ENCODE data around the gene SDHA. TPM values are rescaled to one million over a fixed set of nuclear protein-coding genes. Genes with fewer than 3 reads are reported as not detected.

The SDHA gene
- total and polyA plus RNA-seq, 2 of the 8 experiments (the other 6 are each of a cell fraction or from before 2014, with no cell fraction given): 59.7 to 87.3 TPM

DNA sequence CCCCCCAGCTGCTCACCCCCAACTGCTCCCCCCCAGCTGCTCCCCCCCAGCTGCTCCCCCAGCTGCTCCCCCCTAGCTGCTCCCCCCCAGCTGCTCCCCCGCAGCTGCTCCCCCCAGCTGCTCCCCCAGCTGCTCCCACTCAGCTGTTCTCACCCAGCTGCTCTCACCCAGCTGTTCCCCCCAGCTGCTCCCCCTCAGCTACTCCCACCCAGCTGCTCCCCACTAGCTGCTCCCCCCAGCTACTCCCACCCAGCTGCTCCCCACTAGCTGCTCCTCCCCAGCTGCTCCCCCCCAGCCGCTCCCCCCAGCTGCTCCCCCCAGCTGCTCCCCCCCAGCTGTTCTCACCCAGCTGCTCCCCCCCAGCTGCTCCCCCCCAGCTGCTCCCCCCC, 80.6 kb downstream of the SDHA start:
- H3K9me3 ChIP-seq (ENCODE audit: insufficient read depth in 2 of 2, low read depth in 1 of 2, low read length in 1 of 2): no peaks in the 10 kb centered on the region
- no peak overlapping the region for H2BK20ac ChIP-seq (ENCODE audit: low read length)
- no peak overlapping the region for H3K14ac ChIP-seq (ENCODE audit: insufficient read length)
- H3K36me3 ChIP-seq (ENCODE audit: control insufficient read depth in 2 of 4, insufficient read depth in 4 of 4, low read length in 3 of 4): no peaks in the 10 kb centered on the region
- peaks cover 0 to 16% (median 8%) of the 10 kb centered on the region in 4 experiments; a peak in 4 of 7 replicates for H3K4me1 ChIP-seq (replicated peaks in 1 of 4; ENCODE audit: control insufficient read depth in 3 of 4, insufficient read depth in 4 of 4, low read length in 3 of 4)
- no peak overlapping the region for H2AFZ ChIP-seq (ENCODE audit: low read length)
- H3K4me2 ChIP-seq (ENCODE audit: insufficient read depth in 1 of 2, low read depth in 2 of 2, low read length in 2 of 2): no peak overlapping the region
- WGBS, 2 experiments (ENCODE audit: extremely low coverage in 1 of 2, insufficient coverage in 1 of 2, insufficient read length in 1 of 2, insufficient replicate concordance in 2 of 2, low coverage in 1 of 2, low lambda C conversion rate in 2 of 2, missing lambda C conversion rate in 1 of 2): no CpG with 5 or more reads among the region's 2 CpGs
- H3K79me1 ChIP-seq (ENCODE audit: low read depth, low read length): no peaks in the 10 kb centered on the region
- no peak overlapping the region for H4K91ac ChIP-seq (replicated peaks; ENCODE audit: insufficient read length, low read length)
- ChIA-PET POLR2A (ENCODE audit: partially characterized antibody) (no interaction called here), CTCF (ENCODE audit: partially characterized antibody) (interaction anchor here (0.6 to 1.6 kb wide), 3 partner anchors 12 to 111 kb away, joined by 3 to 6 read pairs (median 4); no protein-coding TSS in a partner anchor)
- no peak for FAIRE-seq
- H3K23ac ChIP-seq (ENCODE audit: insufficient read length): no peak overlapping the region
- H3K27me3 ChIP-seq (replicated peaks in 1 of 4; ENCODE audit: control insufficient read depth in 3 of 4, extremely low read depth in 1 of 4, insufficient read depth in 3 of 4, low read length in 3 of 4): no peaks in the 10 kb centered on the region
- H2AK5ac ChIP-seq (ENCODE audit: low read depth, low read length): no peak overlapping the region
- no peak overlapping the region for H3K9ac ChIP-seq (replicated peaks in 1 of 4; ENCODE audit: extremely low read depth in 1 of 4, low read depth in 3 of 4, low read length in 3 of 4)
- no peak overlapping the region for H2BK15ac ChIP-seq (ENCODE audit: low read length)
- H4K20me1 ChIP-seq (replicated peaks in 1 of 2; ENCODE audit: control insufficient read depth in 1 of 2, insufficient read depth in 2 of 2, low read length in 2 of 2): no peaks in the 10 kb centered on the region
- H3K27ac ChIP-seq (ENCODE audit: low read depth, low read length): no peak overlapping the region
- H4K5ac ChIP-seq (ENCODE audit: insufficient read length, low read depth, low read length): no peak overlapping the region
- H4K8ac ChIP-seq (ENCODE audit: extremely low read depth, insufficient read depth, low read length): no peak overlapping the region
- H2BK120ac ChIP-seq (replicated peaks; ENCODE audit: low read depth, low read length): no peak overlapping the region
- no peak overlapping the region for H3K4ac ChIP-seq (replicated peaks; ENCODE audit: insufficient read length, low read depth, low read length)
- H3K79me2 ChIP-seq (ENCODE audit: control insufficient read depth in 1 of 2, insufficient read depth in 2 of 2, low read length in 2 of 2): peaks cover 0 to 10% of the 10 kb centered on the region in 2 experiments; a peak in 1 of 4 replicates
- H2BK12ac ChIP-seq (ENCODE audit: low read depth, low read length): no peak overlapping the region
- H3K18ac ChIP-seq (ENCODE audit: extremely low read depth, low read length): no peak overlapping the region
- no peak overlapping the region for H3K56ac ChIP-seq (replicated peaks; ENCODE audit: insufficient read length, low read depth, low read length)
- no peak overlapping the region for H3K4me3 ChIP-seq (ENCODE audit: extremely low read depth in 1 of 4, insufficient read depth in 2 of 4, low read depth in 3 of 4, low read length in 4 of 4)
- no peak overlapping the region for H2BK5ac ChIP-seq (ENCODE audit: low read depth, low read length)
- DNase-seq (ENCODE audit: low read depth in 1 of 2, low spot score in 2 of 2): no peak
- TF ChIP-seq NANOG (IDR thresholded peaks at IDR 0.05; ENCODE audit: insufficient read depth, low read depth, low read length, poor library complexity, severe bottlenecking) (no peak), CBX5 (IDR thresholded peaks at IDR 0.05; ENCODE audit: low read depth, low read length) (no peak), TAF7 (optimal IDR thresholded peaks at IDR 0.05; ENCODE audit: borderline replicate concordance, low read depth, low read length) (no peak), CREB1 (IDR thresholded peaks at IDR 0.05) (no peak)
- H3K23me2 ChIP-seq (ENCODE audit: low read depth, low read length): no peaks in the 10 kb centered on the region
